Activated T-cell treated with anti-CD3 and anti-CD28 coated beads, Interleukin-2, amount 50 U/mL, for 4 hours (primary cell): ENCODE measurements around the gene WFDC5. TPM values are rescaled to one million over a fixed set of nuclear protein-coding genes. Genes with fewer than 3 reads are reported as not detected.

Source experiments
- ATAC-seq, 2 donors: fragments of 200-7000 bp; cut with Tn5 transposase; one replicate each; pipeline ENCODE4 v1.10.0; 2021
- DNase-seq: peaks from one replicate; pipeline ENCODE4 v3.0.0-alpha.2; 2020
- H3K27me3 Mint-ChIP-seq: one replicate; pipeline ENCODE4 v1.8.0; 2021; ENCODE audit warnings: low read depth, mixed read lengths
- H3K36me3 Mint-ChIP-seq: one replicate; pipeline ENCODE4 v1.8.0; 2022; ENCODE audit warnings: mixed read lengths; ENCODE audit not compliant: insufficient read depth
- H3K4me1 Mint-ChIP-seq: one replicate; pipeline ENCODE4 v1.8.0; 2021; ENCODE audit warnings: low read depth, mixed read lengths
- H3K4me3 Mint-ChIP-seq: one replicate; pipeline ENCODE4 v1.8.0; 2021; ENCODE audit warnings: mild to moderate bottlenecking, moderate library complexity, mixed read lengths
- H3K9me3 Mint-ChIP-seq: one replicate; pipeline ENCODE4 v1.8.0; 2021; ENCODE audit warnings: mixed read lengths
- total RNA-seq, 3 donors: library from RNA; stranded (reverse); gene quantifications; one replicate each; pipeline ENCODE4 v1.2.1, GENCODE V29; 2021

WFDC5 gene
- total RNA-seq, 3 donors from 2014 or later, result not detected

- H3K36me3 Mint-ChIP-seq, result no peaks in the 10 kb centered on the region
- H3K9me3 Mint-ChIP-seq, result no peaks in the 10 kb centered on the region
- H3K27me3 Mint-ChIP-seq, result peaks cover 30% of the 10 kb centered on the region
- no peak overlapping the region for H3K4me3 Mint-ChIP-seq
- ATAC-seq (no peak), DNase-seq (no peak)
- H3K4me1 Mint-ChIP-seq, result no peaks in the 10 kb centered on the region
Measured at GRCh38 chr20:45128099-45128498, 13.1 kb upstream of the WFDC5 start.

GRCh38 chr20:45124365-45124764, 9.4 kb upstream of the WFDC5 start, which contains the start of gene WFDC12:
Gene WFDC12, minus strand, starts transcription at chr20:45124465. Its CDS starts 18 bp downstream, at chr20:45124447.
- Mint-ChIP-seq H3K9me3 (no peaks in the 10 kb centered on the region), H3K4me3 (no peak within 1 kb of the TSS), H3K36me3 (no peaks in the 10 kb centered on the region), H3K4me1 (no peaks in the 10 kb centered on the region), H3K27me3 (peaks cover 17% of the 10 kb centered on the region)
- DNase-seq, result no peak
- ATAC-seq, result no peak

DNA sequence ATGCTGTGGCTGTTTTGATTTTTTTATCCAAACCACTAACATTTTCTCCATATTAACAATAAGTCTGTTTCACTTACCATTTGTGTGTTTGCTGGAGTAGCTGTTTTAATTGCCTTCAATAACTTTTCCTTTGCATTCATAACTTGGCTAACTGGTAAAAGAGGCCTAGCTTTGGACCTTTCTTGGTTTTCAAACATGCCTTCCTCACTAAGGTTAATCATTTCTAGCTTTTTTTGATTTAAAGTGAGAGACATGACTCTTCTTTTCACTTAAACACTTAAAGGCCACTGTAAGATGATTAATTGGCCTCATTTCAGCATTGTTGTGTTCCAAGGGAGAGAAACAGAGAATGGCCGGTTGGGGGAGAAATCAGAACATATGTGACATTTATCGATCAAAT, 6.4 kb upstream of the WFDC5 start:
- H3K4me3 Mint-ChIP-seq, result no peak overlapping the region
- peaks cover 10% of the 10 kb centered on the region for H3K27me3 Mint-ChIP-seq
- H3K36me3 Mint-ChIP-seq, result no peaks in the 10 kb centered on the region
- no peaks in the 10 kb centered on the region for H3K9me3 Mint-ChIP-seq
- DNase-seq (no peak), ATAC-seq (no peak)
- no peaks in the 10 kb centered on the region for H3K4me1 Mint-ChIP-seq

GRCh38 chr20:45119556-45120266, 4.7 kb upstream of the WFDC5 start:
- no peak overlapping the region for H3K4me3 Mint-ChIP-seq
- H3K27me3 Mint-ChIP-seq, result peaks cover 8% of the 10 kb centered on the region
- no peaks in the 10 kb centered on the region for H3K9me3 Mint-ChIP-seq
- H3K4me1 Mint-ChIP-seq, result peaks cover 2% of the 10 kb centered on the region
- ATAC-seq, result no peak
- H3K36me3 Mint-ChIP-seq, result no peaks in the 10 kb centered on the region
- no peak for DNase-seq

DNA sequence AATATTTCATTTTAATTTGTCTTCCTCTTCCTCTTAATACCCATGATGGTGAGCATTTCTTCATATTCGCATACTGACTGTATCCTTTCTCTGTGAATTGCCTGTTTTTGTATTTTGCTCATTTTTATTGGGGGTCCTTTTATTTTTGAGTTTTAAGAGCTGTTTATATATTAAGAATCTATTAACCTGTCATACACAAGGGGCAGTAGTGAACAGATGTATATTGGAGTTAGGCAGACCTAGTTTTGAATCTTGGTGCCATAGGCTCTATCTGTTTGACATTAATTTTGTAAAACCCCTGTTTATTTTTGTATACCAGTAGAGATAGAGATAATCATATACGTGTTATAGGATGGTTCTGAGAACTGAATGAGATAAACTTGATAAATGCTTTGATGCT, 3.1 kb upstream of the WFDC5 start:
- peaks cover 4% of the 10 kb centered on the region for H3K4me1 Mint-ChIP-seq
- peaks cover 11% of the 10 kb centered on the region for H3K27me3 Mint-ChIP-seq
- H3K9me3 Mint-ChIP-seq, result no peaks in the 10 kb centered on the region
- no peaks in the 10 kb centered on the region for H3K36me3 Mint-ChIP-seq
- H3K4me3 Mint-ChIP-seq, result no peak overlapping the region
- no peak for DNase-seq
- ATAC-seq, result no peak

DNA sequence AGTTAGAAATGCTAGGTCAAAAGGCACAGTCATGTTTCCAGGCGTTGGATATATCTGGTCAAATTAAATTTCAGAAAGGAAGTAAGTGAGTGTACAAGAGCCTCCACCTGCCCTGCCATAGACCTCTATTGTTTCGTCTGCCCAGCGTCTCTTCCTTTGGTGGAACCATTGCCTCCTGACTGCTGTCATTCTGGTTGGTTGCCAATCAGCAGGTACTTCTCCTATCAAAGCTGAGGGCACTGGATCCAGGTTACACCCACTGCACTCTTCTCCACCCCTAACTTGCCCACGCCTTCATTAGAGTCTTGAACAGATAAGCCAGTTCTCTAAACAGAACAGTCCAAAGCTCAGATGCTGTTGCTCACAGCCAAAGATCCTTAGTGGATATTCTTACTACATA, 2.6 kb upstream of the WFDC5 start:
- H3K9me3 Mint-ChIP-seq, result no peaks in the 10 kb centered on the region
- H3K27me3 Mint-ChIP-seq, result peaks cover 9% of the 10 kb centered on the region
- H3K4me3 Mint-ChIP-seq, result no peak overlapping the region
- DNase-seq (no peak), ATAC-seq (no peak)
- H3K36me3 Mint-ChIP-seq, result no peaks in the 10 kb centered on the region
- peaks cover 4% of the 10 kb centered on the region for H3K4me1 Mint-ChIP-seq

DNA sequence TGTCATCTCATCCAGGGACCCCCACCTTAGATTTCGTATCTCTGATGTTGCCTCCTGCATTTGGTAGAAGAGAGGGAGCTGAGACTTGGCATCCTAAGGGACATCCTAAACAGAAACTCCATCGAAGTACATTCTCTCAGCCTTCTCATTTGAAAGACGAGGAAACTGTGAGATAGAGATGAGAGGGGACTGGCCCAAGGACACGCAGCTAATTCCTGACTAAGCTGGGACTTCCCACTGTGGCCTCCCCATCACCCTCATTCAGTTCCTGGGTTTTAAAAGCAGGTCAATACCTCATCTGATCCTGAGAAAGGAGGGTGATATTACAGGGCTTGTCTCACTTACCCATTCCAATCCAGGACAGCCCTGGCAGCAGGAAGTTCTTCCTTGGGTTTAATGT, 855 bp upstream of the WFDC5 start:
- no peaks in the 10 kb centered on the region for H3K9me3 Mint-ChIP-seq
- H3K4me3 Mint-ChIP-seq, result no peak overlapping the region
- peaks cover 4% of the 10 kb centered on the region for H3K4me1 Mint-ChIP-seq
- DNase-seq (no peak), ATAC-seq (no peak)
- H3K36me3 Mint-ChIP-seq, result no peaks in the 10 kb centered on the region
- peaks cover 8% of the 10 kb centered on the region for H3K27me3 Mint-ChIP-seq

DNA sequence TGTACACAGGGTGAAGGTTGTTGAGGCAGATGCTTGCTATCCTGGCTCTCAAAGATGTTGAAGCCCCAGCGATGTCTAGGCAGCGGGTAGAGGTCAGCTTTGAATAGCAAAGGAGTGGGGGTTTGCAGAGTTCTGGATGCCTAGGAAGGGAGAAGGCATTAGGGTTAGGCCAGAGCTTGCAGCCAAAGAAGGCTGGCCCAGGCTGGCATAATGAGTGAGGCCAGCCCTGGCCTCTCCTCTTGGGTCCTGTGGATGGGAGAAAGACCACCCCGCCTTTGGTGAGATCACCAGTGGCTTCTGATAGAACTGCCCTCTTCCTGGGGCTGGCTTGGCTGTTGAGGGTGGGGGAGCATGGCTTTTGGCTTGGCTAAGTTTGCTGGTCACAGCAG, 406 bp upstream of the WFDC5 start:
- Mint-ChIP-seq H3K4me3 (no peak overlapping the region), H3K36me3 (no peaks in the 10 kb centered on the region), H3K9me3 (no peaks in the 10 kb centered on the region), H3K27me3 (peaks cover 8% of the 10 kb centered on the region), H3K4me1 (peaks cover 4% of the 10 kb centered on the region)
- ATAC-seq (no peak), DNase-seq (no peak)

DNA sequence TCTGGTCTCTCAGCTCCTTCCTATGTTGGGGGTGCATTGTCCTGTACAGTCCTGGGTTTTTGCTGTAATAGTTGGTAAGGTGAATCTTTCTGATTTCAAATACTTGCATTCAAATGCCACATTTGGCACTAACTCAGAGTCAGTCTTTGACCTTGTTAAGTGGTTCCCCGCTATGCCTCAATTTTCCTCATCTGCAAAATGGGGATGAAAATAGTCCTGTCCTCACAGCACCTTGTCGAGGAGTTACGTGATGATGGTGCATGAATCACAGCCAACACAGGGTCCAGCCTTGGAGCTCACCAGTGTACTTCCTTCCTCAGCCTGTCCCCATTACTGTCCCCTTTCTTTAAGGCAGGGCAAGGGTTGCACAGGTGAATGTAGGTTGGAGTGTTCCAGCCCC, 1.1 kb downstream of the WFDC5 start:
- H3K27me3 Mint-ChIP-seq, result peaks cover 7% of the 10 kb centered on the region
- ATAC-seq (no peak), DNase-seq (no peak)
- peaks cover 4% of the 10 kb centered on the region for H3K4me1 Mint-ChIP-seq
- H3K4me3 Mint-ChIP-seq, result no peak overlapping the region
- no peaks in the 10 kb centered on the region for H3K36me3 Mint-ChIP-seq
- no peaks in the 10 kb centered on the region for H3K9me3 Mint-ChIP-seq

GRCh38 chr20:45112754-45113153, 2.2 kb downstream of the WFDC5 start:
- Mint-ChIP-seq H3K36me3 (no peaks in the 10 kb centered on the region), H3K27me3 (peaks cover 8% of the 10 kb centered on the region), H3K4me3 (no peak overlapping the region), H3K9me3 (no peaks in the 10 kb centered on the region), H3K4me1 (peaks cover 4% of the 10 kb centered on the region)
- DNase-seq (no peak), ATAC-seq (no peak)

GRCh38 chr20:45111799-45112471, 3.0 kb downstream of the WFDC5 start:
- ATAC-seq (peak in 1 of 2 donors; percentile 6), DNase-seq (no peak)
- Mint-ChIP-seq H3K4me3 (no peak overlapping the region), H3K9me3 (no peaks in the 10 kb centered on the region), H3K4me1 (peaks cover 4% of the 10 kb centered on the region), H3K27me3 (peaks cover 11% of the 10 kb centered on the region), H3K36me3 (no peaks in the 10 kb centered on the region)

- DNase-seq, result no peak
- Mint-ChIP-seq H3K9me3 (no peaks in the 10 kb centered on the region), H3K4me1 (peaks cover 4% of the 10 kb centered on the region), H3K36me3 (no peaks in the 10 kb centered on the region), H3K4me3 (no peak overlapping the region), H3K27me3 (peaks cover 14% of the 10 kb centered on the region)
- ATAC-seq, result no peak
Measured at GRCh38 chr20:45111285-45111684, 3.7 kb downstream of the WFDC5 start.

- peaks cover 14% of the 10 kb centered on the region for H3K27me3 Mint-ChIP-seq
- H3K4me1 Mint-ChIP-seq, result peaks cover 4% of the 10 kb centered on the region
- H3K36me3 Mint-ChIP-seq, result no peaks in the 10 kb centered on the region
- H3K4me3 Mint-ChIP-seq, result no peak overlapping the region
- no peak for ATAC-seq
- no peak for DNase-seq
- H3K9me3 Mint-ChIP-seq, result no peaks in the 10 kb centered on the region
Measured at GRCh38 chr20:45110301-45110700, 4.7 kb downstream of the WFDC5 start.

- peaks cover 2% of the 10 kb centered on the region for H3K4me1 Mint-ChIP-seq
- H3K36me3 Mint-ChIP-seq, result no peaks in the 10 kb centered on the region
- DNase-seq (no peak), ATAC-seq (no peak)
- peaks cover 14% of the 10 kb centered on the region for H3K27me3 Mint-ChIP-seq
- no peak overlapping the region for H3K4me3 Mint-ChIP-seq
- no peaks in the 10 kb centered on the region for H3K9me3 Mint-ChIP-seq
Measured at GRCh38 chr20:45109634-45110033, 5.3 kb downstream of the WFDC5 start.

DNA sequence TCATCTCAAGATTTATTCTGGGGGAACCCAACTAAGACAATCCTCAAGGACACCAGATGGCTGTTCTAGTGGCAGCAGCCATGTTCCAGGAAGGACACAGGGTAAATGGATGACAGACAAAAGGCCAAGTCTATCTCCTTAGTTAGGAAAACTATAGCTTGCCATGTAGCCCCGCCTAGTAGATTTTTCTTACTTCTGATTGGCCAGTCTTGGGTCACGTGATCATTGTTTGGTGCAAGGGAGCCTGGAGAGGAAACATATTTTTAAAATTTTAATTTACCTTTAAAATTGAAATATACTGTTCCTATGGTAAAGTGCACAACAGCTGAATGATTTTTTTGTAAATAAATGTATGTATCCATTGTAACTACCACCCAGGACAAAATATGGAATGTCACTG, 9.7 kb downstream of the WFDC5 start:
- no peak overlapping the region for H3K4me3 Mint-ChIP-seq
- peaks cover 27% of the 10 kb centered on the region for H3K27me3 Mint-ChIP-seq
- H3K9me3 Mint-ChIP-seq, result no peaks in the 10 kb centered on the region
- peaks cover 5% of the 10 kb centered on the region for H3K4me1 Mint-ChIP-seq
- no peaks in the 10 kb centered on the region for H3K36me3 Mint-ChIP-seq
- no peak for DNase-seq
- no peak for ATAC-seq
